GM18502 (cell line): ENCODE results near the gene CNOT3.
"Not testable (repeated sequence)": the region's sequence is repeated elsewhere in the genome, so short reads cannot be mapped to it uniquely, and the experiment has no call there.

Experiments
- ATAC-seq: cut with Tn5 transposase; IDR thresholded peaks from one replicate; pipeline ENCODE4 v1.9.1; 2021; ENCODE audit warnings: mild to moderate bottlenecking; ENCODE audit not compliant: unreplicated experiment, poor library complexity

Gene CNOT3

GRCh38 chr19:54137699-54138488 lies at the start of gene CNOT3:
CNOT3 (plus strand) TSS chr19:54137762; CDS start chr19:54142979, 5,217 bp downstream.
- no peak for ATAC-seq

GRCh38 chr19:54094426-54095000 lies 43.0 kb upstream of the CNOT3 start:
- no peak for ATAC-seq

- ATAC-seq = no peak
Measured at GRCh38 chr19:54095136-54095858, 42.3 kb upstream of the CNOT3 start.

DNA sequence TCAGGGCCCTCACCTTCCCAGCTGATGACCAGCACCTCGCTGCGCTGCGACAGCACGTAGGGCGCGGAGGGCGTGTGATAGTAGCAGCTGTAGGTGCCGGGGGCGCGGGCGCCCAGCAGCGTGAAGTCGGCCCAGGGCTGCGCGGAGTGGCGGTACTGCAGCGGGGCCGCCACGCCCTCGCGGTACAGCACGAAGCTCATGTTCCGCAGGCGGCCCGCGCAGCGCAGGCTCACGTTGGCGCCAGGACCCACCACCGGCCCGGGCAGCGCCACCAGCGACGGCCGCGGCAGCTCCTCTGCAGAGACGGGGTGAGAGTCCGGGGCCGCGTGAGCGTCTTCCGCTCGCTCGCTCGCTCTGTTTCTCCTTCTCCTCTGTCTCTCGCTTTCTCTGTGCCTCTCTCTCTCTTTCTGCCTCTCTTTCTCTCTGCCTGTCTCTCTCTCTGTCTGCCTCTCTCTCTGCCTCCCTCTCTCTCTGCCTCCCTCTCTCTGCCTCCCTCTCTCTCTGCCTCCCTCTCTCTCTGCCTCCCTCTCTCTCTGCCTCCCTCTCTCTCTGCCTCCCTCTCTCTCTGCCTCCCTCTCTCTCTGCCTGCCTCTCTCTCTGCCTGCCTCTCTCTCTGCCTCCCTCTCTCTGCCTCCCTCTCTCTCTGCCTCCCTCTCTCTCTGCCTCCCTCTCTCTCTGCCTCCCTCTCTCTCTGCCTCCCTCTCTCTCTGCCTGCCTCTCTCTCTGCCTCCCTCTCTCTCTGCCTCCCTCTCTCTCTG lies 41.5 kb upstream of the CNOT3 start:
- not testable (repeated sequence) for ATAC-seq

DNA sequence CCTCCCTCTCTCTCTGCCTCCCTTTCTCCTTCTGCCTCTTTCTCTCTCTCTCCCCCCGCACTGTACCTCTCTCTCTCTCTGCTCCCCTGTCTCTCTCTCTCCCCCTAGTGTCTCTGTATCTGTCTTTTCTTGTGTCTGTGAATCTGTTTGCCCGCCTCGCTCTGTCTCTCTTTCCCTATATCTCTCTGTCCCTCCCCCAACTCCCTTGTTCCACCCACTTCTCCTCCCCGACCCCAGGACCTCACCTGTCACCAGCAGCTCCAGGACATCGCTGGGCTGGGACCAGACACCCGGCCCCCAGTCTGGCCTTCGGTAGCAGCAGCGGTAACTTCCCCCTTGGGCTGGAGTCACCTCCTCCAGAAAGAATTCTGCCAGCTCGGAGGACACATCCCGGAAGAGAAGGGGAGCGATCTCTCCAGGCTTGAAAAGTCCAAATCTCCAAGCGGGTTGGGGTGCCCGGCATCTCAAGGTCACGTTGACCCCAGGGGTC lies 40.9 kb upstream of the CNOT3 start:
- ATAC-seq = no peak

- ATAC-seq = no peak
Measured at GRCh38 chr19:54099190-54099902, 38.2 kb upstream of the CNOT3 start.

- not testable (repeated sequence) for ATAC-seq
Measured at GRCh38 chr19:54099903-54100255, 37.7 kb upstream of the CNOT3 start.

GRCh38 chr19:54100561-54100960 lies 37.0 kb upstream of the CNOT3 start, which contains the start of gene OSCAR:
OSCAR (minus strand) TSS chr19:54100803; CDS start chr19:54100792, 11 bp downstream.
- no peak for ATAC-seq

- peak; percentile 97 for ATAC-seq
Measured at GRCh38 chr19:54102421-54103169, 35.0 kb upstream of the CNOT3 start, which contains the start of gene NDUFA3. NDUFA3 (plus strand) TSS chr19:54102855; CDS start chr19:54102879, 24 bp downstream.

DNA sequence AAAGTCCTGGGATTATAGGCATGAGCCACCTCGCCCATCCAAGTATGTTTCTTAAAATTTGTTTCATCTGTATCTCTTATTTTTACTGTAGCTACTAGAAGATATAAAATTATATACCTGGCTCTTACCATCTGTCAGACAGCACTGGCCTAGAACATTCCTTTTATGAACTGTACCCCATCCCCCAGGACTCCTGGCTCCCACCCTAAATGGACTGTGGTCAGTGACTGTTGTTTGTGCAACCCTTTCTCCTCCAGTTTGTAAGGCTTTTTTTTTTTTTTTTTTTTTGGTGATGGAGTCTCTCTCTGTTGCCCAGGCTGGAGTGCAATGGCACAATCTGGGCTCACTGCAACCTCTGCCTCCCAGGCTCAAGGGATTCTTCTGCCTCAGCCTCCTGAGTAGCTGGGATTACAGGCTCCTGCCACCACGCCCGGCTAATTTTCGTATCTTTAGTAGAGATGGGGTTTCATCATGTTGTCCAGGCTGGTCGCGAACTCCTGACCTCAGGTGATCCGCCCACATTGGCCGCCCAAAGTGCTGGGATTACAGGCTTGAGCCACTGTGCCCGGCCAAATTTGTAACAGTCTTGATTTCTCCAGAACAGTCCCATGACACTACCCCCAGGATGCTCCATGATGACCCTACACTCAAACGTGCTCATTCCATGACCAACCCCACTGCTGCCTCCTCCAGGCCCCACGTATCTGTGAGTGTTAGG lies 32.4 kb upstream of the CNOT3 start:
- no peak for ATAC-seq

DNA sequence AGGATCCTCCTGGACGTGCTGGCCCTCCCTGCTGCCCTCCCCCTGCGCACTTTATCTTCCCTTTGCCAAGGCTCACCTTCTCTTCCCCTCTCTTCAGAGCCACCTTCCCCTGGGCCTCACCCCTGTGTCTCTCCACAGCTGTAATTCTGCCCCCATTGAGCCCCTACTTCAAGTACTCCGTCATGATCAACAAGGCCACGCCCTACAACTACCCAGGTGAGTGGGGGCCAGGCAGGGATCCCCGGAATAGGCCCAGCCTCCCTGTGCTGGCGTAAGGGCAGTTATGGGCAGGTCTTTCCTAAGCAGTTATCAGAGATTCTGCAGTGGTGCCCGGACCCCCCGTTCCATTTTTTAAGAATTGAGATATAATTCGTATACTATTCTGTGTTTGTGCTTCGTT lies 31.8 kb upstream of the CNOT3 start:
- ATAC-seq = no peak

GRCh38 chr19:54106716-54107115 lies 30.8 kb upstream of the CNOT3 start:
- no peak for ATAC-seq

DNA sequence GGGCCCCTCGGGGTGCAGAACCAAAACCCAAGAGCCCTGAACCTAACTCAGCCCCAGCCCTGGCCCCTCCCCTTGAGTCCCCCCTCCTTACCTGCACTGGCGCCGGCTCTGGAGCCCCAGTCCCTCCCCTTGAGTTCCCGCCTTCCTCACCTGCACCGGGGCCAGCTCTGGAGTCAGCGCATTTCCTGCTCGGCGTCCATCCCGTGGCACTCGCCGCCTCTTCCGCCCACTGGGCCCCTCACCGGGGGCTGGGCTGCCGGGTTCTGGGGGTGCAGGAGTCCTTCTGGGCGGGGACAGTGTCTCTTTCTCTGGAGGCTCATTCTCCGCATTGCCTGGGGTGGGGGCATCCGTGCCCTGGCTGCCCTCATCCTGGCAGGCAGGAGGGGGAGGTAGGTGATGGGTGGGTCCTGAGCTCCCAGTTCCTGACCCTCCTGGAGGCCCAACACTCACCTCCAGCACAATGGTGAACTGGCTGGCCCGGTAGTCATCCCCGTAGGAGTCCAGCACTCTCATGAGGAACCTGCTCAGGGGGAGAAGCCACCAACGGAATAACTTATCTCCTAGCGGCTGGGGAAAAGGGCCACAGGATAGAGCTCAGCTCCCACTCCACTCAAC lies 29.6 kb upstream of the CNOT3 start:
- no peak for ATAC-seq

DNA sequence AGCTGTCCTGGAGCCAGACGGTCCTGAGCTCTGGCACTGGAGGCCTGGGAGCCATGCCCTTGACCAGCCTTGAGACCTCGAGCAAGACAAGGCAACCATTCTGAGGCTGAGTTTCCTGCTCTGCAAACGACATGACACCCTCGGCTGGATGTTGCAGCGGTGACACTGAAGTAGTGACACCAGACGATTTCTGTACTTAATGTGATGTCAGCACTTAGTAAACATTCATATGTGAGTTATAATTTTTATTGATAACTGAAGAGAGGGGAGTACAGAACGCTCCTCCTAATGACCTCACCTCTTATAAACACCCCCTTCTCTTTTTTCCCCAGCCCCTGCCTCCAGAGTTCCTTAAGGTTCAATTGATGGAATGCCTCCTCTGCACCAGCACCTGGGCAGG lies 29.1 kb upstream of the CNOT3 start:
- no peak for ATAC-seq

DNA sequence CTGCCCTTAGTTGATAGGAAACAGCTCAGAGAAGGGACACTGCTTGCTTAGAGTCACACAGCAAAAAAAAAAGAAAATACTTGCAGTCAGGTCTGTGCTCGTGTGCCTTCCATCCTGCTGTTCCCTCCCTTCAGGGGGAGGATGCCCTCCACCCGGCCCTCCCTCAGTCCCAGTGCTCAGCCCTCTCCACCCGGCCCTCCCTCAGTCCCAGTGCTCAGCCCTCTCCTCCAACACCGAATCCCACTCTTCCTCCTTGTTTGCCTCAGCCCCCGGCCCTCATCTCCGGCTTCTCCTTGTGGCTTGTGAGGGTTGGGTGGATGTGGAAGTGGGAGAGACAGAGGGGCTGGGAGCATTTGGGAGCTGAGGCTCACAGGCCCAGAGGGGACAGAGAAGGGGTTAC lies 27.9 kb upstream of the CNOT3 start:
- ATAC-seq = no peak

DNA sequence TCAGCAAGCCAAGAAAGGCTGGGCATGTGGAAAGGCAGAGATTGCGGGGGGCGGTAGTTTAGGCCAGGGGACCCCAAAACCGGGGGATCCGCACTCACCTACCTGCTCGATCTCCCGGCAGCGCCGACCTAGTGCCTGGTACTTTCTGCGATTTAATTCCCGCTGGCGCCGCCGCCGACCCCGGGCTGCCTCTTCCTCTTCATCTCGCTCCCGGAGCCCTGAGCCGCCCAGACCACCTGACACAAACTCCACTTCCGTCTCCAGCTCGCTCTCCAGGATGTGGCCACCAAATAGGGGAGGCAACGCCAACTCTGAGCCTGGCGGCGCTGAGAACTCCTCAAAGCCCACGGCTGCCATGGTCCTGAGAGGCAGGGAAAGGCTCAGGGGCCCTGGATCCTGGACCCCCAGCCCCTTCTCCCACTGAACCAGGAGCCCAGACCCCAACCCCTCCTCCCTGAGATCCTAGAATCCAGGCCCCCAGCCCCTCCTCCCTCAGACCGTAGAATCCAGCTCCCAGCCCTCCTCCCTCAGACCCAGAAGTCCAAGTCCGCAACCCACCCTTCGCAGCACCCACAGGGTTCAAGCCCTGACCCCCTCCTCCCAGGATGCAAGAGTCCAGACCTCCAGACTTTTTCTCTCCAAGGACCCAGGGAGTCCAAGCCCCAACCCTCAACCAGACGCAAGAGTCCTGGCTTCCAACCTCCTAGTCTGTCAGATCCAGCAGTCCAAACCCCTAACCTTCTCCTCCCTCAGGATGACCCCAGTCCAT lies 23.0 kb upstream of the CNOT3 start:
- no peak for ATAC-seq
